GM12878 (cell line): ENCODE results near the gene EHBP1. TPM values are rescaled to one million over a fixed set of nuclear protein-coding genes. Genes with fewer than 3 reads are reported as not detected.

Experiments
- ATAC-seq: fragments of 200-7000 bp; cut with Tn5 transposase; 3 replicates; pipeline ENCODE4 v1.9.1; 2020; ENCODE audit warnings: mild to moderate bottlenecking, moderate library complexity
- BruUV-seq: library from RNA; stranded (reverse); fragments of 400-500 nt; replicated peaks from 2 replicates; lab custom pipeline; 2021; lab: Mats Ljungman, UMichigan
- CTCF ChIA-PET: fragments of 300-600 bp; sonication (Branson Sonifier 250); formaldehyde crosslinking; extraction: SDS; loops from one replicate; lab custom pipeline; 2021; ENCODE audit warnings: inconsistent platforms; lab: Yijun Ruan, JAX
- POLR2A ChIA-PET: fragments of 350-600 bp; formaldehyde crosslinking; extraction: SDS; loops from one replicate; lab custom pipeline; 2021; ENCODE audit warnings: inconsistent platforms; lab: Charles Lee
- RAD21 ChIA-PET: fragments of 300-600 bp; sonication (Branson Sonifier 250); formaldehyde crosslinking; loops from one replicate; lab custom pipeline; 2023; ENCODE audit warnings: antibody characterized with exemption; ENCODE audit not compliant: unreplicated experiment; lab: Charles Lee
- SMC1A ChIA-PET: fragments of 300-600 bp; sonication (Branson Sonifier 250); formaldehyde crosslinking; loops from one replicate; lab custom pipeline; 2023; ENCODE audit not compliant: unreplicated experiment, uncharacterized antibody; lab: Charles Lee
- DNase-seq: peaks from one replicate; pipeline ENCODE4 v3.0.0-alpha.2; 2011; ENCODE audit warnings: low read depth, low spot score
- FAIRE-seq: peaks from 3 replicates; lab custom pipeline; 2011; peaks lifted over from hg19 to GRCh38; lab: Jason Lieb, UNC
- H2AFZ ChIP-seq: 2 replicates; pipeline ENCODE4 v1.6.0; 2011; ENCODE audit warnings: low read depth, low read length, control low read depth; ENCODE audit not compliant: control insufficient read depth
- H3K27ac ChIP-seq: 2 replicates; pipeline ENCODE4 v1.5.1; 2011; ENCODE audit warnings: control low read depth; ENCODE audit not compliant: control insufficient read depth, insufficient read depth
- H3K27me3 ChIP-seq, 2 experiments: replicated peaks in 1 of 2; 2 replicates each; pipeline versions ENCODE4 v1.6.0 to v1.6.1; 2011; ENCODE audit warnings: low read length in 1 of 2; ENCODE audit not compliant: control insufficient read depth in 2 of 2, insufficient read depth in 2 of 2
- H3K36me3 ChIP-seq, 2 experiments: 2 replicates each; pipeline ENCODE4 v1.5.1; 2011; ENCODE audit warnings: low read length in 1 of 2; ENCODE audit not compliant: control insufficient read depth in 2 of 2, insufficient read depth in 2 of 2
- H3K4me1 ChIP-seq: 2 replicates; pipeline ENCODE4 v1.6.1; 2011; ENCODE audit warnings: mild to moderate bottlenecking, low read length, moderate library complexity, mixed read lengths; ENCODE audit not compliant: control insufficient read depth, insufficient read depth
- H3K4me2 ChIP-seq: 2 replicates; pipeline ENCODE4 v1.6.0; 2011; ENCODE audit warnings: control low read depth; ENCODE audit not compliant: control insufficient read depth, insufficient read depth
- H3K4me3 ChIP-seq: fragments of 200-600 bp; sonication (generic); 2 replicates; pipeline ENCODE4 v1.5.1; 2016
- H3K79me2 ChIP-seq: 2 replicates; pipeline ENCODE4 v1.6.0; 2011; ENCODE audit warnings: low read length; ENCODE audit not compliant: control insufficient read depth, insufficient read depth
- H3K9ac ChIP-seq: 2 replicates; pipeline ENCODE4 v1.8.0; 2011; ENCODE audit warnings: low read length, control low read depth, mixed read lengths; ENCODE audit not compliant: control insufficient read depth, insufficient read depth
- H3K9me3 ChIP-seq: replicated peaks from 3 replicates; pipeline ENCODE4 v1.5.1; 2011; ENCODE audit warnings: mild to moderate bottlenecking, low read length; ENCODE audit not compliant: control insufficient read depth, insufficient read depth
- H4K20me1 ChIP-seq: 2 replicates; pipeline ENCODE4 v1.6.0; 2011; ENCODE audit not compliant: control insufficient read depth, insufficient read depth
- HDGF ChIP-seq: fragments of 450-650 bp; IDR thresholded peaks from 2 replicates; pipeline ENCODE4 v1.6.1; 2016; ENCODE audit warnings: antibody characterized with exemption
- IRF5 ChIP-seq: fragments of 450-650 bp; IDR thresholded peaks from 2 replicates; pipeline ENCODE4 v1.6.1; 2017; ENCODE audit warnings: borderline replicate concordance
- ZNF274 ChIP-seq: IDR thresholded peaks from one replicate; pipeline ENCODE4 v1.8.0; 2011; ENCODE audit not compliant: insufficient read length, insufficient read depth
- ZSCAN29 ChIP-seq: fragments of 450-650 bp; IDR thresholded peaks from 2 replicates; pipeline ENCODE4 v1.6.1; 2017; ENCODE audit warnings: mild to moderate bottlenecking, moderate library complexity
- WGBS: methylation state at CpG from one replicate; pipeline ENCODE4 v1.1.6; 2016; ENCODE audit warnings: low lambda C conversion rate; ENCODE audit not compliant: insufficient replicate concordance, insufficient coverage; ENCODE audit errors: missing lambda C conversion rate; 5-methylcytosine and 5-hydroxymethylcytosine counted together
- in situ Hi-C: fragments of 300-500 bp; cut with MboI; formaldehyde crosslinking; loops from 9 replicates; pipeline ENCODE4 v1.14.3; 2018; ENCODE audit warnings: mixed read lengths
- intact Hi-C: fragments of 100-400 bp; cut with micrococcal nuclease; formaldehyde crosslinking; loops from one replicate; pipeline ENCODE4 v1.14.2; 2022; ENCODE audit not compliant: unreplicated experiment
- polyA plus RNA-seq, 11 experiments: library from polyadenylated mRNA; depleted of rRNA in 4 of 11; unstranded in 6 of 11; stranded (reverse) in 5 of 11; fragments of >200 nt; fragmentation: Nextera tagmentation in 4 of 11; fragmentation: Illumina TruSeq in 1 of 11; extraction: Ambion mirVana in 4 of 11; extraction: Trizol in 1 of 11; gene quantifications; 1 replicate in 1 of 11; 2 replicates in 10 of 11; pipeline versions ENCODE4 v1.2.1 to v1.2.3, GENCODE V29; 2011 to 2016; ENCODE audit warnings: inconsistent platforms in 2 of 11, missing spikeins in 2 of 11, low read depth in 1 of 11
- total RNA-seq, 4 experiments: library from RNA; depleted of rRNA in 3 of 4; stranded (reverse); fragments of >200 nt in 3 of 4; fragmentation: Illumina TruSeq in 1 of 4; extraction: Trizol in 1 of 4; gene quantifications; 2 replicates each; pipeline versions ENCODE4 v1.2.1 to v1.2.3, GENCODE V29; 2013 to 2021

The EHBP1 gene
- total and polyA plus RNA-seq, 10 of the 15 experiments (the other 5 are each of a cell fraction or from before 2014, with no cell fraction given): 5.7 to 26.1 (median 13.6) TPM

- no peaks in the 10 kb centered on the region for H3K79me2 ChIP-seq
- H3K9me3 ChIP-seq: no peaks in the 10 kb centered on the region; the same call in 2 of the 3 replicates
- intact Hi-C loops (loop anchor here (10.0 kb wide), 2 partner anchors 266 to 596 kb away; no protein-coding TSS in a partner anchor), in situ Hi-C loops (no loop called here)
- peak overlapping the region; percentile 83 for H3K4me3 ChIP-seq
- peak overlapping the region; percentile 90 for H3K4me2 ChIP-seq
- peak overlapping the region; percentile 58; the same call in 1 of the 2 replicates for H3K9ac ChIP-seq
- DNase-seq (no peak), ATAC-seq (peak; percentile 9), FAIRE-seq (no peak)
- BruUV-seq: TSS peak; percentile 53
- H2AFZ ChIP-seq: peak overlapping the region; percentile 95
- WGBS: 13% methylated on average over 38 of the region's 42 CpGs
- no peak overlapping the region for H3K27ac ChIP-seq
- ChIA-PET SMC1A (interaction anchor here (0.8 to 1.6 kb wide), 4 partner anchors 11 to 436 kb away, joined by 3 to 5 read pairs (median 5); no protein-coding TSS in a partner anchor), RAD21 (interaction anchor here (0.7 to 1.2 kb wide), 2 partner anchors 206 to 263 kb away, joined by 3 read pairs; no protein-coding TSS in a partner anchor), POLR2A (interaction anchor here (0.6 kb wide), 3 partner anchors 291 to 669 kb away, joined by 3 read pairs; no protein-coding TSS in a partner anchor), CTCF (interaction anchor here (0.9 to 1.1 kb wide), 2 partner anchors 28 to 594 kb away, joined by 3 to 4 read pairs; no protein-coding TSS in a partner anchor)
- peaks cover 8% of the 10 kb centered on the region for H3K4me1 ChIP-seq
- TF ChIP-seq ZSCAN29: no peak
- no peak for TF ChIP-seq ZNF274
- TF ChIP-seq IRF5: no peak
- TF ChIP-seq HDGF: no peak
- H3K36me3 ChIP-seq: no peaks in the 10 kb centered on the region; a peak in 1 of 4 replicates
- H3K27me3 ChIP-seq: peaks cover 0 to 28% of the 10 kb centered on the region in 2 experiments
- H4K20me1 ChIP-seq: no peaks in the 10 kb centered on the region
These were observed 345.7 kb downstream of the EHBP1 start for GRCh38 chr2:63051042-63051794.
